Small intestine (tissue), 7 donors: ENCODE data around the gene RXRB. TPM values are rescaled to one million over a fixed set of nuclear protein-coding genes. Genes with fewer than 3 reads are reported as not detected.

ENCODE experiments used
- DNase-seq, 2 donors: peaks; one replicate each; pipeline versions ENCODE4 v3.0.0 to v3.0.0-alpha.2; 2013
- FAIRE-seq: peaks from 2 replicates; lab custom pipeline; 2012; peaks lifted over from hg19 to GRCh38; lab: Jason Lieb, UNC
- H3K27ac ChIP-seq, 3 donors: one replicate each; pipeline ENCODE4 v1.5.1; 2013; ENCODE audit warnings: low read length in 2 of 3, mild to moderate bottlenecking in 2 of 3, control low read depth in 1 of 3, inconsistent platforms in 1 of 3, low read depth in 1 of 3, moderate library complexity in 1 of 3
- H3K27me3 ChIP-seq, 3 donors: one replicate each; pipeline ENCODE4 v1.6.1; 2013; ENCODE audit warnings: low read length in 3 of 3, inconsistent platforms in 1 of 3; ENCODE audit not compliant: control insufficient read depth in 3 of 3, insufficient read depth in 3 of 3
- H3K36me3 ChIP-seq, 3 donors: one replicate each; pipeline ENCODE4 v1.6.1; 2013; ENCODE audit warnings: low read length in 3 of 3, inconsistent platforms in 1 of 3, low read depth in 1 of 3, mild to moderate bottlenecking in 1 of 3, moderate library complexity in 1 of 3; ENCODE audit not compliant: control insufficient read depth in 3 of 3, insufficient read depth in 2 of 3
- H3K4me1 ChIP-seq, 3 donors: one replicate each; pipeline ENCODE4 v1.6.1; 2013; ENCODE audit warnings: low read length in 2 of 3, inconsistent platforms in 1 of 3, low read depth in 1 of 3, mild to moderate bottlenecking in 1 of 3, moderate library complexity in 1 of 3; ENCODE audit not compliant: control insufficient read depth in 3 of 3, insufficient read depth in 2 of 3
- H3K4me3 ChIP-seq, 3 donors: one replicate each; pipeline ENCODE4 v1.5.1; 2013; ENCODE audit warnings: low read length in 3 of 3, control low read depth in 1 of 3, inconsistent platforms in 1 of 3, low read depth in 1 of 3, mild to moderate bottlenecking in 1 of 3, moderate library complexity in 1 of 3
- H3K9me3 ChIP-seq, 2 donors: one replicate each; pipeline ENCODE4 v1.6.1; 2013; ENCODE audit warnings: low read depth in 1 of 2, low read length in 1 of 2; ENCODE audit not compliant: control insufficient read depth in 2 of 2, insufficient read depth in 1 of 2
- WGBS, 3 donors: extraction: QIAGEN DNeasy Blood & Tissue Kit; methylation state at CpG; one replicate each; pipeline ENCODE4 v1.1.7; 2013; 5-methylcytosine and 5-hydroxymethylcytosine counted together
- polyA plus RNA-seq, 4 donors: library from polyadenylated mRNA; stranded (reverse) in 3 of 4; unstranded in 1 of 4; fragments of 200-250 nt in 3 of 4; fragments of 120-200 nt in 1 of 4; gene quantifications; one replicate each; pipeline versions ENCODE4 v1.2.1 to v1.2.3, GENCODE V29; 2013
- donor health status: healthy with polysubstance abuse.
- donor health status: control.
- donor health status: control.
- donor health status: Bipolar disorder and iron deficiency.
- donor health status: healthy.

The RXRB gene
- polyA plus RNA-seq, 4 donors, result 26.3 to 43.2 (median 30.8) TPM

DNA sequence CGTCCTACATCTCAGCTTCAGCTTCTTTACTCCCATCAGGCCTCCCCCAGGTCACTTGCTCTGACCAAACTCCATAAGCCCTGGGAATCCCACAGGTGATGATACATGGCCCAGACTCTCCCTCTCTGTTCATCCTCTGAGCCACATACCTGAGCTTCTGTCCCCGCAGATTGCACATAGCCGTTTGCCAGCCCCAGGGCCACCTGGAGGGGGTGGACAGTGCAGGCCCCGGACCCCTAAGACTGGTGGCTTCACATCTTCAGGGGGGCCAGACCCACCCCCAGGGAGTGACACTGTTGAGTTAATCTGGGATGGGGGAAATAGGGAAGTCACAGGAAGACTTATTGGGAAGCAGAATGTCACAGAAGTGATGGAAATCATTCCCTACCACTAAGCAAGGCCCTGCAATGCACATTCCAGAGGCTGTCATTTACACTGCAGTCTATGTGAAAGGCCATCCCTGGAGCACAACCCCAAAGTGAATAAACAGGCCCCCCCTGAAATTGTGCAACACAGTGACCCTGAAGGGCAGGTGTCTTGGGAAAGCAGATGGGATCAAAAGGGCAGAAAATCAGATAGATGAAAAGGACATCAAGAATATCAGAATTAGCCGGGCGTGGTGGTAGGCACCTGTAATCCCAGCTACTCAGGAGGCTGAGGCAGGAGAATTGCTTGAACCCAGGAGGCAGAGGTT is 2.2 kb downstream of the RXRB start:
- Histone ChIP-seq H3K9me3 (no peaks in the 10 kb centered on the region), H3K4me1 (peaks cover 9 to 21% (median 9%) of the 10 kb centered on the region in 3 donors), H3K4me3 (no peak overlapping the region), H3K27me3 (no peaks in the 10 kb centered on the region), H3K36me3 (peaks cover 18 to 59% (median 23%) of the 10 kb centered on the region in 3 donors), H3K27ac (peak overlapping the region in 1 of 3 donors; percentile 11)
- FAIRE-seq, result no peak
- 41 to 70% (median 61%) methylated on average over 6 of the region's 6 CpGs for WGBS, 3 donors
- DNase-seq, result peak in 1 of 2 donors; percentile 32

DNA sequence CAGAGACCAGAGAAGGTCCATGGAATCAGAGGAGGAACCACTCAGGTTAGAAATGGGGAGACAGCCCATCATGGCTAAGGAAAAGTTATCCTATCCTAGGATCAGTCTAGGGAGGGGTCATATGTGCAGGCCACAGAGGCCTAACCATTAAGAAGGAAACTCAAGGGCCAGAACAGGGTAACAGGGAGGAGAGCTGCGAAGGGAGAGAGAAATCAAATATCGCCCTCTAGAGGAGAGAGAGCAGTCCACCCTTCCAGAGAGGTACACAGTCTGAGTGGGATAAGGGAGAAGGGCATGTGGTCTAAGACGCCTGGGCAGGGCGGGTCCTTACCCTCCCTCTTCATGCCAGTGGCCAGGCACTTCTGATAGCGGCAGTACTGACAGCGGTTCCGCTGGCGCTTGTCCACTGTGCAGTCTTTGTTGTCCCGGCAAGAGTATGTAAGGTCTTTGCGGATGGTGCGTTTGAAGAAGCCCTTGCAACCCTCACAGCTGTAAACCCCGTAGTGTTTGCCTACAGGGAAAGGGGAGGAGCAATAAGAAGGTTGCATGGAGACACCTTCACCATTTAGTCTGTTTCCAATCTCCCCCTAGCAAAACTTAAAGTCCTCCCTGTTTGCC is 2.9 kb downstream of the RXRB start:
- DNase-seq (peak; percentile 78), FAIRE-seq (no peak)
- H3K4me1 ChIP-seq, result peaks cover 9 to 26% (median 11%) of the 10 kb centered on the region in 3 donors
- H3K9me3 ChIP-seq, result no peaks in the 10 kb centered on the region
- 3 to 36% (median 36%) methylated on average over 12 of the region's 12 CpGs for WGBS, 3 donors
- no peak overlapping the region for H3K27ac ChIP-seq
- H3K4me3 ChIP-seq, result no peak overlapping the region
- H3K27me3 ChIP-seq, result peaks cover 0 to 5% (median 0%) of the 10 kb centered on the region in 3 donors
- peaks cover 16 to 53% (median 17%) of the 10 kb centered on the region in 3 donors for H3K36me3 ChIP-seq

DNA sequence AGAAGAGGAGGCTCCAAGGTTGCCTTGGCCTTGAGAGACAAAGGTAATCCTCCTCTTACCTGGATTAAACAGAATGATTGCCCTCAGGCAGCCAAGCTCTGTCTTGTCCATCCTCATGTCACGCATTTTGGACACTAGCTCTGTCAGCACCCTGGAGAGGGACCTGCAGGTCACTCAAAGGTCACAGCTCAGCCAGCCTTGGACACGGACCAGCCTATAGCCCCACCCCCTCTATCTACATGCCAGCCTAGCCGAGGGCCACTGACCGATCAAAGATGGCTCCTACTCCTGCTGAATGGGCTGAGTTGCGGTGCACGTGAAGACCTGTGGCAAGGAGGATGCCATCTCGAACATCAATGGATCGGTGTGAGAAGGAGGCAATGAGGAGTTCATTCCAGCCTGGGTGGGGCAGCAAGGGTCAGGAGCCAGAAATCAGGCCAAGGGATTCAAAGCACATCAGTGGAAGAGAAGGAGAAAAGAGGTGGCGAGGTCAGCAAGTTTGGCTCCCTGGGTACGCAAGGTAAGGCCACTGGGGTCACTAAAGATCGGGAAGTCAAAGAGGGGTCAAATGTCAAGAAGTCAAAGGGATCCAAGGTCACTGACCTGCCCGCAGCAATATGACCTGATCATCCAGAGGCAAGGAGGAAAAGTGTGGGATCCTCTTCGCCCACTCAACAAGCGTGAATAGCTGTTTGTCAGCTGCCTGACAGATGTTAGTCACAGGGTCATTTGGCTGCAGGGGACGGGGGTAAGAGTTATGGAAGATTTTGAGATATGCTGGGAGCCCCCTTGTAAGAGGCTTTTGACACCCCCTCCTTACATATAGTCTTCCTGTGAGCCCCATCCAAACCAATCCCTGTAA is 4.9 kb downstream of the RXRB start:
- no peak overlapping the region for H3K27ac ChIP-seq
- peaks cover 0 to 23% (median 7%) of the 10 kb centered on the region in 3 donors for H3K27me3 ChIP-seq
- no peaks in the 10 kb centered on the region for H3K9me3 ChIP-seq
- no peak overlapping the region for H3K4me3 ChIP-seq
- FAIRE-seq, result no peak
- 81 to 90% (median 82%) methylated on average over 15 of the region's 15 CpGs for WGBS, 3 donors
- H3K36me3 ChIP-seq, result peaks cover 14 to 42% (median 14%) of the 10 kb centered on the region in 3 donors
- no peak for DNase-seq
- peaks cover 3 to 23% (median 6%) of the 10 kb centered on the region in 3 donors for H3K4me1 ChIP-seq

DNA sequence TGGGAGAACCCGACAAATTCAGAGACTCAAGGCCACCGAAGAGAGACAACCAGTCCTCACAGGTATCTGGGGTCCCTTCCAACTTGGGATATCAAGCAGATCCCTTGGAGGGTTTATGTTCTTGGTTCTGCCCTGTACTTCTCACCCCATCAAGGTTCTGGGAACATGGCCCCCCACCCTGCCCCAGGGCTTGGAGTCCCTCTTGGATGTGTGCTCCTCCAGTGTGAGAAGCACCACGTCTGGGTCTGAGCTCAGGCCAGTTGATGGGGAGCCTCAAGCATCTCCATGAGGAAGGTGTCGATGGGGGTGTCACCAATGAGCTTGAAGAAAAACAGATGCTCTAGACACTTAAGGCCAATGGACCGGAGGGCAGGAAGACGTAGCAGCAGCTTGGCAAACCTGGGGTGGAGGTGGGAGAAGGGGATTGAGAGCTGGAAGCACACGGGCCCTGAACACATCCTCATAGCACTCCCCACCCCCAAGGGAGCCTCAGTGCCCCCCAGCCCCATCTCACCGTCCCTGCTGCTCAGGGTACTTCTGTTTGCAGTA is 6.0 kb downstream of the RXRB start:
- Histone ChIP-seq H3K27ac (no peak overlapping the region), H3K4me1 (peaks cover 3 to 23% (median 6%) of the 10 kb centered on the region in 3 donors), H3K36me3 (peaks cover 14 to 42% (median 14%) of the 10 kb centered on the region in 3 donors), H3K9me3 (no peaks in the 10 kb centered on the region), H3K4me3 (no peak overlapping the region), H3K27me3 (peaks cover 0 to 26% (median 9%) of the 10 kb centered on the region in 3 donors)
- 76 to 84% (median 84%) methylated on average over 8 of the region's 8 CpGs for WGBS, 3 donors
- DNase-seq (no peak), FAIRE-seq (no peak)

DNA sequence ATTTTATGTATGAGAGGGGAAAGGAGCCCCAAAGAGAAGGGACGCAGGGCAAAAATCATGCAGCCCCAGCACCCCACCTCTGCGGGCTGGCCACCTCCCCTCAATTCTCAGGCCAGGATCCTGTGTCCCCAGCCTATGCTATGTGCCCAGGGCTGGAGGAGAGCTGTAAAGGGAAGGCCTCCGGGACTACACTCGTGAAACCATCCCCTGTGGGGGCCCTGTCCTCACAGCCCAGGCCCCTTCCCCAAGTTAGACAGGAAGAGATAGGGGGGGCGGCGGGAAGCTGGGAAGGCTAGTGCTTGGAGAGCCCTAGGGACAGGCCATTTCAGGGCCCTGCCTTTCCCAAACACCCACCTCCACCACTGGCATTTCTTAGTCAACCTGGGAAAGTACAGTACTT is 6.8 kb downstream of the RXRB start:
- Histone ChIP-seq H3K9me3 (no peaks in the 10 kb centered on the region), H3K27ac (no peak overlapping the region), H3K36me3 (peaks cover 14 to 42% (median 14%) of the 10 kb centered on the region in 3 donors), H3K4me1 (peaks cover 0 to 23% (median 3%) of the 10 kb centered on the region in 3 donors), H3K27me3 (peaks cover 0 to 26% (median 9%) of the 10 kb centered on the region in 3 donors), H3K4me3 (no peak overlapping the region)
- 62 to 71% (median 65%) methylated on average over 6 of the region's 6 CpGs for WGBS, 3 donors
- DNase-seq (no peak), FAIRE-seq (no peak)

DNA sequence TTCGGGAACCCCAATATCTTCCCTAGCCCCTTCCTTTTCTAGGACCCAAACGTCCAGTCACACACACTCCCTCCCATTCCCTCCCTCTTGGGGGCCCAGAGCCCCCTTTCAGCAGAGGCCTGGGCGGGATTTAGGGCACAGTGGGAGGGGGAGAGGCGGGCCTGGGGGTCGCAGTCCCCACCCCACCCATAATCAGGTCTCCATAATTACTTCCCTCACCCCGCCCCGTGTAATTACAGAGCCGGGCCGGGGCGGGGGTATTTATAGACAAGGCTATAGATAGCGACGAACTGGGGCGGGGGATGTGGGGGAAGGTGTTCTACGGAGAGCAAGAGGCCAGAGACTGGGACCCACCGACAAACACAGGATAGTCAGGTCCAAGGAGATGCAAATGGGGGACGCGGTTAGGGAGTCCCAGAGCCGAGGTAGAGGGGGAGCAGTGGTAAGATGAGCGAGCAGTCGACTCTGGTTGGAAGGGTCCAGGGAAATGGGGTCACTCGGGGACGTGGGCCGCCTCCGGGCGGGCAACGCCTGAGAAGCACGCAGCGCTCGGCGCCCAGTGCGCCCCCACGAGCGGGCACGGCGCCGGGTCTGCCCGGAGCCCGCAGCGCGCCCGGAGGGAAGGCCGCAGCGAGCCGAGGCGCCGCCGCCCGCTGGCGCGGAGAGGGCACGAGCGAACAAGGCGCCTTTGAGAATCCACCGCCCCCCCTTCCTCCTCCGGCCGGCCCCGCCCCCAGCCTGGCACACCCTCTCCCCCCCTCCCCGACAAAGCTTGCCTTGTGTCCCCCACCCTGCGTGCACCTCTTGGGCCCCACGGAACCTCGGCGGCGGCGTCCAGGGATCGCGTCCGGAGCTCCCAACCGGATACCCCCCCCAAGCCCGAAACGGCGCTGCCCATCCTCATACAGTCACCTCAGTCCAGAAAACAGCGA is 7.5 kb downstream of the RXRB start:
- Histone ChIP-seq H3K4me3 (peak overlapping the region in 2 of 3 donors; percentile 10 to 18), H3K27me3 (peaks cover 0 to 26% (median 9%) of the 10 kb centered on the region in 3 donors), H3K9me3 (no peaks in the 10 kb centered on the region), H3K27ac (no peak overlapping the region), H3K36me3 (peaks cover 14 to 39% (median 14%) of the 10 kb centered on the region in 3 donors), H3K4me1 (peaks cover 0 to 16% (median 3%) of the 10 kb centered on the region in 3 donors)
- DNase-seq (no peak), FAIRE-seq (no peak)
- WGBS, 3 donors, result 3 to 7% (median 4%) methylated on average over 34 to 72 of the region's 72 CpGs

DNA sequence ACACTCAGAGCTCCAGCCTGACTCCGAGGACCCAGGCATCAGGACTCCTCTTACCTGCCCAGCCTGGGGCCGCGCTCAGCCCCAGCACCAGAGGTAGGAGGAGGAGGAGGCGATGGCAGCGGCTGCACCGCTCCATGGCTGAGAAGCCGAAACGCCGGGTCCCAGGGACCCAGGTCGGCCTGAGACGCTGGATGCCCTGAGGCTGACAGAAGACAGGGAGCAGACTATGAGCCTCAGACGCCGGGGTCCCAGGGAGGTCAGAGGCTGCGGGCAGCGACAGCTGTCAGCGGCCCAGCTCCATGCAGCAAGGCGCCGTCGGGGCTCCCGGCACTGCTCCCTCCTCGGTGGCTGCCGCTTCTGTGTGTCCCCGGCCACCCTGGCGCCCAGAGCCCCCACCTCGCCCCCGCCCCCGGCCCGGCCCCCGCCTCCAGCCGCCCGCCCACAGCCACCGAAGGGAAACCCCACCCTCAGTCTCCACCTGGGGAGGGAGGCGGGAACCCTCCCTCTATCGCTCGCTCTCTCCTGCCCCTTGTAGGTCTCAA is 8.3 kb downstream of the RXRB start, which contains the start of gene COL11A2:
TSS of gene COL11A2 (minus strand) at position 363 of the 542 bp plus-strand sequence. CDS start at position 136, 227 bp downstream.
- no peak for DNase-seq
- Histone ChIP-seq H3K4me3 (peak within 1 kb of the TSS in 2 of 3 donors; percentile 10 to 18), H3K27ac (no peak within 1 kb of the TSS), H3K36me3 (peaks cover 14 to 34% (median 14%) of the 10 kb centered on the region in 3 donors), H3K9me3 (no peaks in the 10 kb centered on the region), H3K4me1 (peaks cover 0 to 16% (median 3%) of the 10 kb centered on the region in 3 donors), H3K27me3 (peaks cover 0 to 28% (median 9%) of the 10 kb centered on the region in 3 donors)
- WGBS, 3 donors, result 2 to 13% (median 8%) methylated on average over 24 to 33 of the region's 35 CpGs
- FAIRE-seq, result no peak
